Stomach smooth muscle (tissue), 2 donors: ENCODE results near the gene METAP1.
A peak's percentile ranks its signal among the peaks of the same experiment; 100 is the strongest.
"Not testable (repeated sequence)": the region's sequence is repeated elsewhere in the genome, so short reads cannot be mapped to it uniquely, and the experiment has no call there.

Source experiments
- H3K27ac ChIP-seq: one replicate; pipeline ENCODE4 v1.7.0; 2013; ENCODE audit warnings: mild to moderate bottlenecking, low read length, inconsistent platforms
- H3K27me3 ChIP-seq, 2 donors: one replicate each; pipeline ENCODE4 v1.7.0; 2013; ENCODE audit warnings: low read length in 2 of 2; ENCODE audit not compliant: insufficient read depth in 2 of 2, control insufficient read depth in 1 of 2
- H3K36me3 ChIP-seq, 2 donors: one replicate each; pipeline ENCODE4 v1.7.0; 2013; ENCODE audit warnings: low read length in 2 of 2; ENCODE audit not compliant: control insufficient read depth in 2 of 2, insufficient read depth in 2 of 2
- H3K4me1 ChIP-seq: one replicate; pipeline ENCODE4 v1.7.0; 2013; ENCODE audit warnings: low read length; ENCODE audit not compliant: control insufficient read depth, insufficient read depth
- H3K4me3 ChIP-seq, 2 donors: one replicate each; pipeline ENCODE4 v1.7.0; 2013; ENCODE audit warnings: low read length in 2 of 2
- H3K9ac ChIP-seq, 2 donors: one replicate each; pipeline ENCODE4 v1.7.0; 2013; ENCODE audit warnings: low read length in 2 of 2, mild to moderate bottlenecking in 1 of 2
- H3K9me3 ChIP-seq, 2 donors: one replicate each; pipeline ENCODE4 v1.7.0; 2013; ENCODE audit warnings: low read length in 2 of 2; ENCODE audit not compliant: control insufficient read depth in 2 of 2
- donor health status: healthy.
- donor health status: Pancreatic carcinoma.

The METAP1 gene

GRCh38 chr4:99058228-99058627 lies 62.7 kb downstream of the METAP1 start:
- Histone ChIP-seq H3K27ac (no peak overlapping the region), H3K9me3 (no peaks in the 10 kb centered on the region), H3K36me3 (peaks cover 0 to 3% of the 10 kb centered on the region in 2 donors), H3K9ac (no peak overlapping the region), H3K27me3 (no peaks in the 10 kb centered on the region), H3K4me3 (no peak overlapping the region), H3K4me1 (no peaks in the 10 kb centered on the region)

GRCh38 chr4:99059550-99059949 lies 64.0 kb downstream of the METAP1 start:
- peaks cover 0 to 3% of the 10 kb centered on the region in 2 donors for H3K36me3 ChIP-seq
- H3K27ac ChIP-seq: no peak overlapping the region
- no peak overlapping the region for H3K4me3 ChIP-seq
- peak overlapping the region in 1 of 2 donors; percentile 40 for H3K9ac ChIP-seq
- H3K4me1 ChIP-seq: no peaks in the 10 kb centered on the region
- H3K27me3 ChIP-seq: no peaks in the 10 kb centered on the region
- H3K9me3 ChIP-seq: no peaks in the 10 kb centered on the region

GRCh38 chr4:99061048-99061700 lies 65.7 kb downstream of the METAP1 start:
- Histone ChIP-seq H3K27me3 (no peaks in the 10 kb centered on the region), H3K9ac (no peak overlapping the region), H3K36me3 (peaks cover 0 to 3% of the 10 kb centered on the region in 2 donors), H3K9me3 (no peaks in the 10 kb centered on the region), H3K4me3 (no peak overlapping the region), H3K4me1 (no peaks in the 10 kb centered on the region), H3K27ac (no peak overlapping the region)

GRCh38 chr4:99062120-99062519 lies 66.6 kb downstream of the METAP1 start:
- Histone ChIP-seq H3K9me3 (no peaks in the 10 kb centered on the region), H3K27me3 (no peaks in the 10 kb centered on the region), H3K4me3 (no peak overlapping the region), H3K9ac (no peak overlapping the region), H3K36me3 (peaks cover 0 to 6% of the 10 kb centered on the region in 2 donors), H3K27ac (no peak overlapping the region), H3K4me1 (no peaks in the 10 kb centered on the region)

- H3K4me1 ChIP-seq, H3K27me3 ChIP-seq: not testable (repeated sequence)
Measured at GRCh38 chr4:99065521-99065920, 70.0 kb downstream of the METAP1 start.

GRCh38 chr4:99067617-99068016 lies 72.1 kb downstream of the METAP1 start:
- H3K27ac ChIP-seq: no peak overlapping the region
- no peak overlapping the region for H3K4me3 ChIP-seq
- peaks cover 2 to 10% of the 10 kb centered on the region in 2 donors for H3K36me3 ChIP-seq
- H3K4me1 ChIP-seq: no peaks in the 10 kb centered on the region
- no peaks in the 10 kb centered on the region for H3K27me3 ChIP-seq
- H3K9me3 ChIP-seq: no peaks in the 10 kb centered on the region
- no peak overlapping the region for H3K9ac ChIP-seq

More at GRCh38 chr4:99065521-99065920, 70.0 kb downstream of the METAP1 start:
- H3K27ac ChIP-seq, H3K9me3 ChIP-seq, H3K9ac ChIP-seq, H3K36me3 ChIP-seq, H3K4me3 ChIP-seq: not testable (repeated sequence)

GRCh38 chr4:99071159-99071558 lies 75.6 kb downstream of the METAP1 start:
- Histone ChIP-seq H3K9ac (no peak overlapping the region), H3K4me3 (no peak overlapping the region), H3K4me1 (no peaks in the 10 kb centered on the region), H3K9me3 (no peaks in the 10 kb centered on the region), H3K36me3 (peaks cover 16 to 31% of the 10 kb centered on the region in 2 donors), H3K27ac (no peak overlapping the region), H3K27me3 (no peaks in the 10 kb centered on the region)

GRCh38 chr4:99074816-99075215 lies 79.3 kb downstream of the METAP1 start:
- Histone ChIP-seq H3K27ac (no peak overlapping the region), H3K4me3 (no peak overlapping the region), H3K36me3 (peaks cover 29 to 51% of the 10 kb centered on the region in 2 donors), H3K9ac (no peak overlapping the region), H3K4me1 (no peaks in the 10 kb centered on the region), H3K9me3 (no peaks in the 10 kb centered on the region), H3K27me3 (no peaks in the 10 kb centered on the region)

GRCh38 chr4:99076292-99076976 lies 80.9 kb downstream of the METAP1 start:
- Histone ChIP-seq H3K4me1 (no peaks in the 10 kb centered on the region), H3K27me3 (no peaks in the 10 kb centered on the region), H3K36me3 (peaks cover 43 to 57% of the 10 kb centered on the region in 2 donors), H3K4me3 (no peak overlapping the region), H3K27ac (no peak overlapping the region), H3K9ac (no peak overlapping the region), H3K9me3 (no peaks in the 10 kb centered on the region)

GRCh38 chr4:99077177-99077576 lies 81.7 kb downstream of the METAP1 start:
- H3K27ac ChIP-seq: no peak overlapping the region
- no peaks in the 10 kb centered on the region for H3K9me3 ChIP-seq
- no peak overlapping the region for H3K4me3 ChIP-seq
- peaks cover 50 to 62% of the 10 kb centered on the region in 2 donors for H3K36me3 ChIP-seq
- no peak overlapping the region for H3K9ac ChIP-seq
- no peaks in the 10 kb centered on the region for H3K4me1 ChIP-seq
- H3K27me3 ChIP-seq: no peaks in the 10 kb centered on the region

- no peak overlapping the region for H3K4me3 ChIP-seq
- peaks cover 54 to 59% of the 10 kb centered on the region in 2 donors for H3K36me3 ChIP-seq
- H3K27me3 ChIP-seq: no peaks in the 10 kb centered on the region
- no peaks in the 10 kb centered on the region for H3K9me3 ChIP-seq
- no peak overlapping the region for H3K9ac ChIP-seq
- H3K4me1 ChIP-seq: no peaks in the 10 kb centered on the region
- H3K27ac ChIP-seq: no peak overlapping the region
Measured at GRCh38 chr4:99078336-99078735, 82.8 kb downstream of the METAP1 start.
